ENCODE results near the gene MEG3.
A peak's percentile ranks its signal among the peaks of the same experiment; 100 is the strongest.

Gene MEG3

GRCh38 chr14:100834794-100835547, 9.1 kb downstream of the MEG3 start:
- DNase-seq = no peak

DNA sequence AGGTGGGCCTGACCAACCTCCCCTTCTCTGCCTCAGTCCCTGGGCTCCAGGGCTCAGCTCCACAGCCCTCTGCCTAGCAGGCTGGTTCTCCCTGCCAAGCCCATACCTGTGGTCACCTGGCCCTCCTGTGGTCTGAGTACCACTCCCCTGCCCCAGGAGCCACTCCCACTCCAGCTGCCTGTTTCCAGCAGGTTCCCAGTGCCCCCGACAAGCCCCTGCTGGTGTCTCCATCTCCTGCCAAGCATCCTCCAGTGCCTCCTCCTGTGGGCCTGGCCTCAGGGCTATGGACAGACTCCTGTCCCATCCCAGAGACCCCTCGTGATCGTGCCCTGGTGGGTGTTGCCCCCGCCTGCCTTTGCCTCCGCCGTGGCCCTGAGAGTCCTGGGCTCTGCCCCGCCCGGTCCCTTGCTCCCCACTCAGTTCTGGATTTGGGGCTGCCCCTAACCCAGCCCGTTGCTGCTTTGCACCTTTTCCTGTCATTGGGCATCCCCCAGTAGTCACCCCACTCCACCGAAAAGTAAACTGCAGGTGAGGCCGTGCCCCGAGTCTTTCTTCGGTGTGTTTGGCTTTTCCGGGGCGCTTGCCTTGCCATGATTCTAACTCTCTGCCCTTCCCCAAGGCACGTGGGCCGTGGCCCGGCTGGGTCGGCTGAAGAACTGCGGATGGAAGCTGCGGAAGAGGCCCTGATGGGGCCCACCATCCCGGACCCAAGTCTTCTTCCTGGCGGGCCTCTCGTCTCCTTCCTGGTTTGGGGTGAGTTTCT, 9.8 kb downstream of the MEG3 start:
- no peak for DNase-seq

GRCh38 chr14:100836311-100836805, 10.4 kb downstream of the MEG3 start:
- DNase-seq = no peak

DNA sequence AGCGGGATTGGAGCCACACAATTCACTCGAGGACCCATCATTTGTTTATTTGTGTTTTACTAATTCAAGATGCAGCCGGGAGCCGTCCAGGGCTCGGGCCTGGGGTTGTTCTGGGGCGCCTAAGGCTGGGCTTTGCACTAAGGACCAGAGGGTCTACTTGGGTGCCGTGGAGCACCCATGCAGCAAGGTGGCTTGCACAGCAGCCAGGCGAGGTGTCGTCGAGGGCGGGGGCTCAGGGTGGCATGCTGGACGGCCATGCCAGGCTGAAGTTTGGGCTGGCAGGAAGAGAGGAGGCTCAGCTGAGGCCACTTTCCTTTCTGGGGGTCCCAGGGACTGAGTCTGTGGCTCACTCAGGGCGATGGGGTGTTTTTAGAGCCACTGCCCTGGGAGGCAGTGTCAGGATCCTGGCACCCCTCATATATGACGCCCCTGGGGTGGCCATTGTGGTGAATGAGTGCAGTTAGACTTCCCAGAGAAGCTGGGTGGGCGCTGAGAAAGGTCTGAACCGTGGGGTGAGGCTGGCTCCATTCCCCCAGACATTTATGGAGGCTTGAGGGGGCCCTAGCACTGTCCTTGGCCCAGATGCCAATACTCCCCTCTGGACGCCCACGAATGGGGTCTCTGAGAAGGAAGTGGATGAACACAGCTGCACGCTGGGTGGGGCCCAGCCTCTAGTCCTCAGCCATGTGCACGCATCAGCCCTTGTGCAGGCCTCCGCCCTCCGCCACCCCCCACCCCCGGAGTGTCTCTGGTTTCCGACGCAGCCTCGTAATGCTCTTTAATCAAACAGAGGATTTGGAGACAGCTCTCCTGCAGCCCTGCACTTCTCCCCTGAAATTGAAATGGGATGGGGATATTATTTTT, 11.3 kb downstream of the MEG3 start:
- no peak for DNase-seq

DNA sequence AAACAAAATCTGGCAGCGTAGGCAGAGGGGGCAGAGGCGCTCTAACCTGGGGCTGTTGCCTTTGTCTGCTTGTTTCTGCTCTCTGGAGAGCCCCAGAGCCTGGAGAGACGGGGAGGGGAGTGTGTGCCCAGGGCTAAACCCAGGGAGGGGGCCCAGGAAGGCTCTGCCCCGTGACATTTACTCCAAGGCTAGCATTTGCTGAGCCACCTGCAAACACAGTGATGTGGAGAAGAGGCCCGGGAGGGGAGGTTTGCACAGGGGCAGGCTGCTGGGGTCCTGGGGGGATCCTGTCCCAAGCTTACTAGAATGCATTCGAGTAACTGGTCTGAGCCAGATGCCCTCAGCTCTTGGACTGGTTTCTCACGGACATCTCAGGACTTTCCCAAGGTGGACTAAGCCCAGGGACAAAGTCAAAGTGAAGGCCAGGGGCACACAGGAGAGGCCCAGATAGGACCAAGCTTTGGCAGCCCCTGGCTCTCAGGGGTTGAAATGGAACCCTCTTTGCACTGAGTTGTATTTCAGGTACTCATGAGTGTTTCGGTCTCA, 12.0 kb downstream of the MEG3 start:
- no peak for DNase-seq

GRCh38 chr14:100838493-100839314, 12.8 kb downstream of the MEG3 start:
- DNase-seq = no peak

- DNase-seq = no peak
These were observed 13.3 kb downstream of the MEG3 start for GRCh38 chr14:100839315-100839585.

GRCh38 chr14:100839681-100840111, 13.8 kb downstream of the MEG3 start:
- DNase-seq = no peak

GRCh38 chr14:100840286-100841065, 14.6 kb downstream of the MEG3 start:
- no peak for DNase-seq

DNA sequence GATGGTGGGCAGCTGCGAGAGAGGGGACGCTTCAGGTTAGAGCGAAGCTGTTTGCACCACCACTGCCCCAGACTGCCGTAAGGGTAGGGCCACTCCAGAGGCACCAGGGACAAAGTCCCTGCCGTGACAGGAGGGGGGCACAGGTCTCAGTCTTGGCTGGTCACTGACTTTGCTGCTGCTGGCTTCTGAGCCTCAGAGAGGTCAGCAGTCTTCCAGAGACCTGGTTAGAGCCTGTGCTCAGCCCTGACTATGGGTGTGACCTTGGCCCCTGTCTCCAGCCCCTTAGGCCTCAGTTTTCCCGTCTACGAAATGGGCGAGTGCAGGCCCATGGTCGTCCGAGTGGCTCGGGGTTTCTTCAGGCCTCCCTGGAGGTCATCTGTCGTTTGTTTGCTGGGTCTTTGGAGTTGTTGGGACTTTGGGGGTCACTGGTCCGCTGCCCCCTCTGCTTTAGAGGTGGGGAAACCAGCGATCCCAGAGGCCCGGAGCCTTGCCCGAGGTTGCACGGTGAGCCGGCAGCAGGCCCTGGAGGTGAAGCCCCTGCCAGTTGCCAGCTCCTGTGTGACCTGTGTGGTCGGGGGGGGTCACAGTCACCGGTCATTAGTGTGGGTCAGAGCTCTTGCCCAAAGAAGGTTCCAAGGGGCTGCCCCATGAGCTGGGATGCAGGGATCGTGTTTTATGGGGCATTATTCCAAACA, 15.3 kb downstream of the MEG3 start:
- DNase-seq = no peak

GRCh38 chr14:100841761-100842403, 16.0 kb downstream of the MEG3 start:
- no peak for DNase-seq

DNA sequence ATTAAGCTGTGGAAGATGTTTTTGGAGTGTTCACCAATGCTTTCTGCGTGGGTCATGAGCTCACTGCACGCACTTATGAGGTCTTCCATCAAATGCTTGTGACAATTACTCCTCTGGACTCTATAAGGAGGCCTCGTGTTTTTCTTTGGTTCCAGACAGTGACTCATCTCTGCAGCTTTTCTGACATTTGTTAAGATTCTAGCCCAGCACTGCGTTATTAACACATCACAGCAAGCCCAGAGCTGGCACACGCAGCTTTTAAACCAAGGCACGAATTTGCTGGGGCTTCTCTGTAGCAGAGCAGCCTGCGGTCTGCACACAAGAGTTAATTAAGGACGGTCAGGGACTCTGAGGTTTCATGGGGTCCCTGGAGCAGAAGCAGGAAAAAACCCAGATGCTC, 16.9 kb downstream of the MEG3 start:
- DNase-seq = no peak

DNA sequence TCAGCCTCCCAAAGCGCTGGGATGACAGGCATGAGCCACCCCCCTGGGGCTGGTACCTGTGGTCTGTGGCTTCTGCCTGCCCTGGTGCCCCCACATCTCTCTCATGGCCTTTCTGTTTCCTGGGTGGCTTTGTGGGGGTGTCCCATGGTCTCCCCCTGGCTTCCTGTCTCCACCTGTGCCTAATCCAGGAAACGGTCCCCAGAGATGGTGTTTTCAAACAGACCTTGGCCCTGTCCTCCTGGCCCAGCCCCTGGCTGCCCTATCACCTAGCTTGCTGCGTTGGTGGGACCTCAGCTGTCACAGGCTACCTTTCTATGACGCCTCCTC, 18.1 kb downstream of the MEG3 start:
- DNase-seq = no peak

GRCh38 chr14:100844421-100844820, 18.5 kb downstream of the MEG3 start:
- DNase-seq = no peak

DNA sequence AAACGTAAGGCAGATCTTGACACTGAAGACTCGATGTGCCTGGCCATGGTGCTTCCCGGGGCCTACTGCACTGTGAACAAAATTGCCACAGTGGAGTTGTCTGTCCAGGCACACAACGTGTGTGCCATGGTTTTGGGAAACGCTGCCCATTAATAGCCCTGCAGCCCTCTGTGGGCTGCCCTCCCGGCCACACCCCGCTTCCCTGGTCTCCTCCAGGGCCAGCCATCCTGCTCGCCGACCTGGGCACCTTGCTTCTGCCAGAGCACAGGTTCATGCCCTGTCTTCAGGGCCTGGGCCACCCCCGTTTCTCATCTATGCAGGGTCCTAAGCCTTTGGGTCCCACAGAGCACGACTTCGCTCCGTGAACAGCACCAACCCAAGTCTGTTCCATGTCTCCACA, 18.9 kb downstream of the MEG3 start:
- DNase-seq = no peak

GRCh38 chr14:100845341-100845740, 19.4 kb downstream of the MEG3 start:
- no peak for DNase-seq

GRCh38 chr14:100846309-100846859, 20.5 kb downstream of the MEG3 start:
- no peak for DNase-seq

- no peak for DNase-seq
These were observed 23.3 kb downstream of the MEG3 start for GRCh38 chr14:100849115-100849781.

GRCh38 chr14:100850841-100851585, 25.1 kb downstream of the MEG3 start:
- peak; percentile 58 for DNase-seq
